HL-60 (cell line): ENCODE measurements around the gene ANXA2.

Experiments
- POLR2AphosphoS5 ChIP-seq: IDR thresholded peaks from 2 replicates; pipeline ENCODE4 v1.6.1; 2012; ENCODE audit warnings: low read depth
- TF ChIP-seq, protein P1 (sequence below): IDR thresholded peaks from one replicate; pipeline ENCODE4 v1.5.1; 2011; ENCODE audit warnings: low read length, control low read depth, inconsistent platforms; ENCODE audit not compliant: insufficient read depth
- TF ChIP-seq, protein P2 (sequence below): IDR thresholded peaks from 2 replicates; pipeline ENCODE4 v1.6.1; 2012; ENCODE audit warnings: low read depth; ENCODE audit not compliant: insufficient replicate concordance

DNA sequence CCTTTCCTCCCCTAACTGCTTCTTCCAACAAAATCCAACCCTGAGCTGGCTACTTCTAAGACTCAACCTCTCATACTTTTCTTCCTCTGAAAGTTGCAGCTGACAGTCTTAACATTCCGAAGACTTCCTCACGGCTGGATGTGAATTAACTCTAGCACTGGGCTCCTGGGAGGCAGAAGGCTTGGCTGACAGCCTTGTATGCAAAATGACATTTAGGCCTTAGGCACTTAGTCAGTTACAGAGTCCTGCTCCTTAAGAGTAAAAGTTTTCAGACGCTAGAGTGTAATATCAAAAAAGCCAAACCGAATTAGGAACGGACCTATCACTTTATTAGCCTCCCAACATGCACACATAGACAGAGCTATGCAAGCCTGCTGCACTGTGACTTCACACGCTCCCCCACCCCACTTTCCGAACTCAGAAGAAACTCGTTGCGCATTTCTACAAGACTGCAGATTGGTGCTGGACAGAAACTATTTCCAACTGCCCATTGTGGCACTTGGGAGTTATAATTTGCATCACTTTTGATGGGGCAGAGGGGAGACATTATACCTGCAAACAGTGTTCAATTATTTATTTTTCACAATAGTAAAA, 15.5 kb upstream of the ANXA2 start:
- TF ChIP-seq, protein P1, sequence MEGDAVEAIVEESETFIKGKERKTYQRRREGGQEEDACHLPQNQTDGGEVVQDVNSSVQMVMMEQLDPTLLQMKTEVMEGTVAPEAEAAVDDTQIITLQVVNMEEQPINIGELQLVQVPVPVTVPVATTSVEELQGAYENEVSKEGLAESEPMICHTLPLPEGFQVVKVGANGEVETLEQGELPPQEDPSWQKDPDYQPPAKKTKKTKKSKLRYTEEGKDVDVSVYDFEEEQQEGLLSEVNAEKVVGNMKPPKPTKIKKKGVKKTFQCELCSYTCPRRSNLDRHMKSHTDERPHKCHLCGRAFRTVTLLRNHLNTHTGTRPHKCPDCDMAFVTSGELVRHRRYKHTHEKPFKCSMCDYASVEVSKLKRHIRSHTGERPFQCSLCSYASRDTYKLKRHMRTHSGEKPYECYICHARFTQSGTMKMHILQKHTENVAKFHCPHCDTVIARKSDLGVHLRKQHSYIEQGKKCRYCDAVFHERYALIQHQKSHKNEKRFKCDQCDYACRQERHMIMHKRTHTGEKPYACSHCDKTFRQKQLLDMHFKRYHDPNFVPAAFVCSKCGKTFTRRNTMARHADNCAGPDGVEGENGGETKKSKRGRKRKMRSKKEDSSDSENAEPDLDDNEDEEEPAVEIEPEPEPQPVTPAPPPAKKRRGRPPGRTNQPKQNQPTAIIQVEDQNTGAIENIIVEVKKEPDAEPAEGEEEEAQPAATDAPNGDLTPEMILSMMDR: no peak
- no peak for TF ChIP-seq POLR2AphosphoS5
- TF ChIP-seq, protein P2, sequence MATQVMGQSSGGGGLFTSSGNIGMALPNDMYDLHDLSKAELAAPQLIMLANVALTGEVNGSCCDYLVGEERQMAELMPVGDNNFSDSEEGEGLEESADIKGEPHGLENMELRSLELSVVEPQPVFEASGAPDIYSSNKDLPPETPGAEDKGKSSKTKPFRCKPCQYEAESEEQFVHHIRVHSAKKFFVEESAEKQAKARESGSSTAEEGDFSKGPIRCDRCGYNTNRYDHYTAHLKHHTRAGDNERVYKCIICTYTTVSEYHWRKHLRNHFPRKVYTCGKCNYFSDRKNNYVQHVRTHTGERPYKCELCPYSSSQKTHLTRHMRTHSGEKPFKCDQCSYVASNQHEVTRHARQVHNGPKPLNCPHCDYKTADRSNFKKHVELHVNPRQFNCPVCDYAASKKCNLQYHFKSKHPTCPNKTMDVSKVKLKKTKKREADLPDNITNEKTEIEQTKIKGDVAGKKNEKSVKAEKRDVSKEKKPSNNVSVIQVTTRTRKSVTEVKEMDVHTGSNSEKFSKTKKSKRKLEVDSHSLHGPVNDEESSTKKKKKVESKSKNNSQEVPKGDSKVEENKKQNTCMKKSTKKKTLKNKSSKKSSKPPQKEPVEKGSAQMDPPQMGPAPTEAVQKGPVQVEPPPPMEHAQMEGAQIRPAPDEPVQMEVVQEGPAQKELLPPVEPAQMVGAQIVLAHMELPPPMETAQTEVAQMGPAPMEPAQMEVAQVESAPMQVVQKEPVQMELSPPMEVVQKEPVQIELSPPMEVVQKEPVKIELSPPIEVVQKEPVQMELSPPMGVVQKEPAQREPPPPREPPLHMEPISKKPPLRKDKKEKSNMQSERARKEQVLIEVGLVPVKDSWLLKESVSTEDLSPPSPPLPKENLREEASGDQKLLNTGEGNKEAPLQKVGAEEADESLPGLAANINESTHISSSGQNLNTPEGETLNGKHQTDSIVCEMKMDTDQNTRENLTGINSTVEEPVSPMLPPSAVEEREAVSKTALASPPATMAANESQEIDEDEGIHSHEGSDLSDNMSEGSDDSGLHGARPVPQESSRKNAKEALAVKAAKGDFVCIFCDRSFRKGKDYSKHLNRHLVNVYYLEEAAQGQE: no peak
